Measurements from ENCODE around the gene RAD23A. TPM values are rescaled to one million over a fixed set of nuclear protein-coding genes. Genes with fewer than 3 reads are reported as not detected.

Gene RAD23A
- total RNA-seq (2012; rRNA removed) = 54.3 and 56.4 TPM in 2 replicates
- 67.8 and 79.7 TPM in 2 replicates for polyA plus RNA-seq (2012; rRNA removed)
- 95.6 and 109 TPM in 2 replicates for polyA plus RNA-seq (2012; cell fraction: cytosol; rRNA removed)
- 105 and 168 TPM in 2 replicates for polyA plus RNA-seq (2012; cell fraction: nucleus; rRNA removed; ENCODE audit: low replicate concordance)
- Bru-seq, nascent RNA = percentile 75 among the genes with signal in this experiment
- percentile 84 among the genes with signal in this experiment for BruChase-seq, experiment 1, labeled RNA remaining after a 6-hour chase
- BruChase-seq, experiment 2, labeled RNA remaining after a 2-hour chase = percentile 68 among the genes with signal in this experiment
- long read RNA-seq, transcript RAD23A-201 (9 exons, 1,736 nt) = minor isoform, 15 of 77 reads
- long read RNA-seq, transcript RAD23A-203 (9 exons, 1,746 nt) = major isoform, 29 of 77 reads
- long read RNA-seq, partial matches to known transcripts = 22 of 77 reads
- long read RNA-seq, other reads (novel, unspliced or antisense) = 8 of 77 reads

- dilution Hi-C loops (cut with HindIII; ENCODE audit: low sequenced_read_pairs, unreplicated experiment) (no loop called here), in situ Hi-C loops (cut with MboI; ENCODE audit: low sequenced_read_pairs) (no loop called here), intact Hi-C loops (cut with micrococcal nuclease) (no loop called here)
- H3K4me2 ChIP-seq (ENCODE audit: low read depth, low read length) = peak within 1 kb of the TSS; percentile 98
- H4K5ac ChIP-seq (ENCODE audit: low read depth, low read length) = peak within 1 kb of the TSS; percentile 15
- H2BK20ac ChIP-seq (ENCODE audit: low read depth, low read length) = no peak within 1 kb of the TSS
- WGBS, 2 experiments (ENCODE audit: extremely low coverage in 2 of 2, insufficient read length in 1 of 2) = 0% methylated on average over 37 of the region's 62 CpGs; no CpG with 5 or more reads in 1 of the 2 experiments
- peaks cover 6% of the 10 kb centered on the region for H3K4me1 ChIP-seq (ENCODE audit: control insufficient read depth, insufficient read depth, low read length)
- peaks cover 13% of the 10 kb centered on the region; the same call in 1 of the 2 replicates for H3K9me1 ChIP-seq (ENCODE audit: insufficient read depth, low read length)
- ChIA-PET CTCF (no interaction called here), POLR2A (ENCODE audit: unreplicated experiment) (interaction anchor here (0.9 kb wide), 1 partner anchor 10 kb away, joined by 4 read pairs; no protein-coding TSS in a partner anchor)
- peak within 1 kb of the TSS; percentile 97 for H3K56ac ChIP-seq (ENCODE audit: extremely low read depth, insufficient read depth, low read length)
- no peaks in the 10 kb centered on the region for H3K27me3 ChIP-seq (ENCODE audit: control insufficient read depth, insufficient read depth, low read length)
- TF ChIP-seq MXI1 (IDR thresholded peaks at IDR 0.05; ENCODE audit: borderline replicate concordance, low read depth, low read length) (peak; percentile 93; the same call in 1 of the 2 replicates), USF2 (IDR thresholded peaks at IDR 0.05; ENCODE audit: low read depth, low read length) (peak; percentile 99), MAFK (IDR thresholded peaks at IDR 0.05; ENCODE audit: low read depth, low read length) (no peak), BHLHE40 (IDR thresholded peaks at IDR 0.05; ENCODE audit: low read depth, low read length) (peak; percentile 99), POLR2A (IDR thresholded peaks at IDR 0.05; ENCODE audit: low read depth, low read length) (peak; percentile 95), CHD1 (IDR thresholded peaks at IDR 0.05; ENCODE audit: low read depth, low read length) (0 out of 2 replicates have a peak, but pooled peaks have one; percentile 44), CEBPB (IDR thresholded peaks at IDR 0.05; ENCODE audit: low read depth, low read length) (no peak), ELK1 (IDR thresholded peaks at IDR 0.05; ENCODE audit: borderline replicate concordance, low read depth, low read length) (0 out of 2 replicates have a peak, but pooled peaks have one; percentile 39), MAZ (IDR thresholded peaks at IDR 0.05; ENCODE audit: borderline replicate concordance, low read depth, low read length) (peak; percentile 54; the same call in 1 of the 2 replicates), FOS (IDR thresholded peaks at IDR 0.05; ENCODE audit: low read depth, low read length) (peak; percentile 52; the same call in 1 of the 2 replicates), SMC3 (IDR thresholded peaks at IDR 0.05; ENCODE audit: low read depth, low read length) (no peak)
- peaks cover 27 to 70% of the 10 kb centered on the region in 2 experiments for H3K79me1 ChIP-seq (ENCODE audit: low read depth in 1 of 2, low read length in 2 of 2)
- DNase-seq = peak; percentile 98
- peak within 1 kb of the TSS; percentile 94 for H3K23ac ChIP-seq (ENCODE audit: low read depth, low read length)
- H2BK120ac ChIP-seq (ENCODE audit: low read depth, low read length) = 0 out of 2 replicates have a peak within 1 kb of the TSS, but pooled peaks have one; percentile 1
- peak within 1 kb of the TSS; percentile 97 for H2AK9ac ChIP-seq (replicated peaks; ENCODE audit: low read depth, low read length, poor library complexity)
- peak within 1 kb of the TSS; percentile 87 for H4K91ac ChIP-seq (ENCODE audit: insufficient read depth, low read depth, low read length)
- peak within 1 kb of the TSS; percentile 84 for H3K27ac ChIP-seq (ENCODE audit: insufficient read depth, low read length)
- peak within 1 kb of the TSS; percentile 83 to 91 for H4K8ac ChIP-seq (ENCODE audit: low read depth in 2 of 2, low read length in 2 of 2)
- H3K4ac ChIP-seq (ENCODE audit: low read depth, low read length) = peak within 1 kb of the TSS; percentile 96
- H2BK5ac ChIP-seq (ENCODE audit: low read depth, low read length, poor library complexity, severe bottlenecking) = peak within 1 kb of the TSS; percentile 91
- H4K20me1 ChIP-seq (ENCODE audit: insufficient read depth, low read length) = peaks cover 55% of the 10 kb centered on the region
- peak within 1 kb of the TSS; percentile 89 for H2AFZ ChIP-seq (replicated peaks; ENCODE audit: low read length, poor library complexity)
- peaks cover 61% of the 10 kb centered on the region for H3K36me3 ChIP-seq (ENCODE audit: control insufficient read depth, insufficient read depth, low read length)
- H3K14ac ChIP-seq (replicated peaks; ENCODE audit: low read depth, low read length) = peak within 1 kb of the TSS; percentile 99
- peak within 1 kb of the TSS; percentile 89 for H3K9ac ChIP-seq (ENCODE audit: low read depth, low read length)
- peak; percentile 82 for ATAC-seq (ENCODE audit: low read depth)
- peak within 1 kb of the TSS; percentile 87 for H2AK5ac ChIP-seq (ENCODE audit: low read depth, low read length)
- no TSS peak for BruUV-seq (replicated peaks)
- peak within 1 kb of the TSS; percentile 60 for H3K4me3 ChIP-seq (ENCODE audit: insufficient read depth, low read depth, low read length)
- no peak within 1 kb of the TSS for H2BK15ac ChIP-seq (ENCODE audit: low read depth, low read length)
- no peak within 1 kb of the TSS; the same call in 1 of the 2 replicates for H3K18ac ChIP-seq (ENCODE audit: low read depth, low read length)
- H3K9me3 ChIP-seq (ENCODE audit: control insufficient read depth, insufficient read depth, low read length) = no peaks in the 10 kb centered on the region
Observed at GRCh38 chr19:12945479-12946091, at the start of gene RAD23A. RAD23A (plus strand) TSS chr19:12945862; CDS start chr19:12945949, 87 bp downstream.

Data from IMR-90 (cell line).